ENCODE results near the gene KCNQ1OT1.

DNA sequence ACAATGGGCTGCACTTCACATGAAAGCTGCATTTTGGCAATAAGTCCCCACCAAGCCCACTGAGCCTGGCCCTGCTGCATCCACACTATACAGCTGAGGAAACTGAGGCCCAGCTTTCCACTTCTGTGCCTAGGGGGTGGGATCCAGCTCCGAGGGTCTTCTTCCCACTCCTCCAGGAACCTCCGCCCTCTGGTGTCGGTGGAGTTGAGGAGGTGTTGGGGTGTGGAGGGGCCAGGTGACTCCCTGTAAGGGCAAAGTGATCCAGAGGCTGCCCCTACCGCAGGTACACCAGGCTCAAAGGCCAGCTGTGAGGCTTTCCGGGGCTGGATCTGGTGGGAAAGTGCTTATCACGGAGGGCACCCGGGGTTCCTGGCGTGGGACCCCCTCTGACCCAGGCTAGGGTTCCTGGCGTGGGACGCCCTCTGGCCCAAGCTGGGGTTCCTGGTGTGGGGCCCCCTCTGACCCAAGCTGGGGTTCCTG is 130.0 kb downstream of the KCNQ1OT1 start:
- TF ChIP-seq, protein P1, sequence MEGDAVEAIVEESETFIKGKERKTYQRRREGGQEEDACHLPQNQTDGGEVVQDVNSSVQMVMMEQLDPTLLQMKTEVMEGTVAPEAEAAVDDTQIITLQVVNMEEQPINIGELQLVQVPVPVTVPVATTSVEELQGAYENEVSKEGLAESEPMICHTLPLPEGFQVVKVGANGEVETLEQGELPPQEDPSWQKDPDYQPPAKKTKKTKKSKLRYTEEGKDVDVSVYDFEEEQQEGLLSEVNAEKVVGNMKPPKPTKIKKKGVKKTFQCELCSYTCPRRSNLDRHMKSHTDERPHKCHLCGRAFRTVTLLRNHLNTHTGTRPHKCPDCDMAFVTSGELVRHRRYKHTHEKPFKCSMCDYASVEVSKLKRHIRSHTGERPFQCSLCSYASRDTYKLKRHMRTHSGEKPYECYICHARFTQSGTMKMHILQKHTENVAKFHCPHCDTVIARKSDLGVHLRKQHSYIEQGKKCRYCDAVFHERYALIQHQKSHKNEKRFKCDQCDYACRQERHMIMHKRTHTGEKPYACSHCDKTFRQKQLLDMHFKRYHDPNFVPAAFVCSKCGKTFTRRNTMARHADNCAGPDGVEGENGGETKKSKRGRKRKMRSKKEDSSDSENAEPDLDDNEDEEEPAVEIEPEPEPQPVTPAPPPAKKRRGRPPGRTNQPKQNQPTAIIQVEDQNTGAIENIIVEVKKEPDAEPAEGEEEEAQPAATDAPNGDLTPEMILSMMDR (IDR thresholded peaks at IDR 0.05): no peak
- TF ChIP-seq POLR2A (IDR thresholded peaks at IDR 0.05) (no peak), POLR2AphosphoS5 (IDR thresholded peaks at IDR 0.05) (no peak), EP300 (IDR thresholded peaks at IDR 0.05) (no peak)
